HG03060 (cell line): ENCODE data around the gene PRMT1.
"Not testable (repeated sequence)": the region's sequence is repeated elsewhere in the genome, so short reads cannot be mapped to it uniquely, and the experiment has no call there.

Source experiments
- ATAC-seq: cut with Tn5 transposase; IDR thresholded peaks from one replicate; pipeline ENCODE4 v1.9.1; 2021; ENCODE audit warnings: low read depth, moderate number of reproducible peaks; ENCODE audit not compliant: unreplicated experiment

PRMT1 gene

GRCh38 chr19:49718511-49718910 is 41.4 kb downstream of the PRMT1 start:
- ATAC-seq: no peak

- no peak for ATAC-seq
Measured at GRCh38 chr19:49718991-49719390, 41.9 kb downstream of the PRMT1 start.

- not testable (repeated sequence) for ATAC-seq
Measured at GRCh38 chr19:49719420-49719819, 42.3 kb downstream of the PRMT1 start.

- ATAC-seq: no peak
Measured at GRCh38 chr19:49727217-49728030, 50.4 kb downstream of the PRMT1 start.

GRCh38 chr19:49730166-49730565 is 53.1 kb downstream of the PRMT1 start:
- ATAC-seq: no peak
